DMS53 treated with DMSO at 0.1 percent for 48 hours (cell line): ENCODE results near the gene KRTAP5-9.

ENCODE experiments used
- DNase-seq: peaks from one replicate; lab custom pipeline; 2025; ENCODE audit not compliant: unreplicated experiment; lab: John Stamatoyannopoulos, UW

Gene KRTAP5-9, protein sequence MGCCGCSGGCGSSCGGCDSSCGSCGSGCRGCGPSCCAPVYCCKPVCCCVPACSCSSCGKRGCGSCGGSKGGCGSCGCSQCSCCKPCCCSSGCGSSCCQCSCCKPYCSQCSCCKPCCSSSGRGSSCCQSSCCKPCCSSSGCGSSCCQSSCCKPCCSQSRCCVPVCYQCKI

DNA sequence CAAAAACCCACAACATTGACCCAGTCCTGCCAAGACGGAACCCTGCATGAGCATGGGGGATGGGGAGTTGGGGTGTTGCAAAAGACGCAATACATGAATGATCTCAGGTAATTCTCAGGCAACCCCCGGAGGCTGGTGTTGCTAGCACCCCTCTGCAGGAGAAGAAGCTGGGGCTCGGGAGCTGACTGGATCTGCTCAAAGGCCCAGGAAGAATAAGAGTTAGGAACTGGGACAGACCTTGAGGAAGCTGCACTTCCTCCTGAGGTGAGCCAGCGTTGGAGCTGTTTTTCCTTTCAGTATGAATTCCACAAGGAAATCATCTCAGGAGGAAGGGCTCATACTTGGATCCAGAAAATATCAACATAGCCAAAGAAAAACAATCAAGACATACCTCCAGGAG lies at the start of gene KRTAP5-9:
TSS of gene KRTAP5-9 (plus strand) at position 301 of the 400 bp plus-strand sequence. CDS start 238 bp downstream, outside the sequence.
- DNase-seq, result no peak

DNA sequence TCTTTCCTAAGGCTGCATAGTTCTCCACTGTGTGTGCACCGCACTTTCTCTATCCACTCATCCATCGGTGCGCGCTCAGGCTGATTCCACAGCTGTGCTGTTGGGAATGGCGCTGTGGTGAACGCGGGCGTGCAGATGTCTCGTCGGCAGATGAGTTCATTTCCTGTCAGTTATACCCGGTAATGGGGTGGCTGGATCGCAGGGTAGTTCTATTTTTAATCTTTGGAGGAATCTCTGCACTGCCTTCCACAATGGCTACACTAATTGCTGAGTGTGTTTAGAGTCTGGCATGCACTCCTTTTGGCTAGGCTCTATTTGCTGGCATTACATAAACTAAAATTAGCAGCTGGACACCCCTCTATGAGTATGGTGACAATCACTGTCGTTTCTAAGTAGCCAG lies 49.1 kb upstream of the KRTAP5-9 start:
- DNase-seq, result no peak

DNA sequence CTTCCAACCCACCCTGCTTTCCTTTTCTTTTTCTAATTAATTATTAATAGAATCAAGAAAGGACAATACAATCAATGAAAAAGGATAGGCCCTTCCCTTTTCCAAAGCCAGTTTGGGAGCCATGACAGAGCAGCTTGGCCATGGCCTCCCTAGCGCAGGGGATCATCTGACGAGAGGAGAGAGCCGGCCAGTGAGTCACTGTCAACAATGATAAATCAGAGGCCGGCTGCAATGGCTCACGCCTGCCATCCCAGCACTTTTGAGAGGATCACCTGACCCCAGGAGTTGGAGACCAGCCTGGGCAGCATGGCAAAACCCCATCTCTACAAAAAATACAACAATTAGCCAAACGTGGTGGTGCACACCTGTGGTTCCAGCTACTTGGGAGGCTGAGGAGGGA lies 48.7 kb upstream of the KRTAP5-9 start:
- DNase-seq, result peak; percentile 10

DNA sequence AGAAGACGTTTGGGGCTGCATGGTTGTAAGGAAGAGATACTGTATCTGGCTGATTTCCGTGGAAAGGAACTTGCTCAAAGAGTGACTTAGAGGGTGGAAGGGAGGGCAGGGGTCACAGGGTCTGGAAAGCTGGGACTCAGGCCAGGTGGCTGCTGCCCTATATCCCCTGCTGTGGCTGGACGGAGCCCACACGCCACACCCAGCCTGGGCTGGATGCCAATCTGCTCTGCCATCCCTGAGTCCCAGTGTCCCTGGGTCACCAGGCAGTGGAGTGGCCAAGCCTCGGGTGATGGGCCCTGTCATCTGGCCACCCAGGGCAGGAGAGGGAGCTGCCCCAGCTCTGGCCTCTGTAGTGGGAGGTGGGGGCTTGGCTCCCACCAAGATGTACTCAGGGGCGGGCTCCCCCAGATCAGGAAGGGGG lies 47.6 kb upstream of the KRTAP5-9 start:
- DNase-seq, result no peak

DNA sequence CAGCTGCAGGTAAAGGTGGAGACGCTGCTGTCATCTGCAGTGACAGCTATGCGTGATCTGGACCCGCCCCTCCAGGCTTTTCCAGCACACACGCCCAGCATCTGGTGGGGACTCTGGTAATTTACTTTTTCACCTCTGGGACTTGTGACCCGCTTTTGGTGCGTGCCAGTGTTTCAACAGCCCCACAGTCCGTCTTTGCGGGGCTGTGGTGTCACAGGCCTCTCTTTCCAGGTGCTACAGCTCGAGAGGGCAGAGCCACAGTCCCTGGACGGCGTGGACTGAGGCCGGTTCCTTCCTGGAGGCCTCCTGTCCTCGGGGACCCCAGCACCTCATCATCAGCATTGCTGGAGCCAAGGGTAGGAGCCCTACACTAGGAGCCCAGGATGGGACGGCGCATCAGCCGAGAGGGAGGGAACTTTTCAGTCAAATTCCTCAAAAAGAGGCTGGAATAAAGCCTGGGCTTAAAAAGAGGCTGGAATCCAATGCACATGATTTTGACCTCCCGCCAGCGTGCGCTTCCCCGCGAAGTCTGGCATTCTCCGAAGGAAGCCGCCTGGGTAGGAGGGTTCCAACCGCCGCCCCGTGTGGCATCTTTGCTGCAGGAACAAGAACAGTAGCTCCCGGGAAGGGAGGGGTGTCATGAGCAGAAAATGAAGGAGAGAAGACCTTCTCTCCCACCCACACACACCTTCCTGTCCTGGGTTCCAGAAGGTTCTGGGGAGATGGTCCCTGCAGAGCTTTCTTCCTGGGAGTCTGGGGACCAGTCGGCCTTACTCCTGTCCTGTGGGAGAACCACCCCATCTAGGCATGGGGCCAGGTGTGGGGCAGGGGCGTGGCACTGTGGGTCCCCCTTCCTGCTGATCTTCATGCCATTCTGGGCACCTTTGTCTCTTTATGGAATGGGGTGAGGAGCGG lies 46.9 kb upstream of the KRTAP5-9 start:
- DNase-seq, result no peak

DNA sequence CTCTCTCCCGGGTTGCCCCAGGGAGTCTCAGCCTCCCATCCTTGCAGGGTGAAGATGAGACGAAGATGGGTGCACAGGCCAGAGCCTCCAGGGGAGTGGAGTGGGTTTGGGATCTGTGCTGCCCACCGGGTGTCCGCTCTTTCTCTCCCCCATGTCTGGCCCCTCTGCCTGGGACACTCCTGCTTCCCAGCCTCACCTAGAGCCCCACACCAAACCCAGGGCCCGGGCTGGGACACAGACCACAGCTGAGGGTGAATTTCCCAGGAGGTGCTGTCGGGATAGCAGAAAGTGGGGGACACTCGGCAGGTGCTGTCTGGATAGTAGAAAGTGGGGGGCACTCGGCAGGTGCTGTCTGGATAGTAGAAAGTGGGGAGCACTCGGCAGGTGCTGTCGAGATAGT lies 46.2 kb upstream of the KRTAP5-9 start:
- DNase-seq, result no peak

DNA sequence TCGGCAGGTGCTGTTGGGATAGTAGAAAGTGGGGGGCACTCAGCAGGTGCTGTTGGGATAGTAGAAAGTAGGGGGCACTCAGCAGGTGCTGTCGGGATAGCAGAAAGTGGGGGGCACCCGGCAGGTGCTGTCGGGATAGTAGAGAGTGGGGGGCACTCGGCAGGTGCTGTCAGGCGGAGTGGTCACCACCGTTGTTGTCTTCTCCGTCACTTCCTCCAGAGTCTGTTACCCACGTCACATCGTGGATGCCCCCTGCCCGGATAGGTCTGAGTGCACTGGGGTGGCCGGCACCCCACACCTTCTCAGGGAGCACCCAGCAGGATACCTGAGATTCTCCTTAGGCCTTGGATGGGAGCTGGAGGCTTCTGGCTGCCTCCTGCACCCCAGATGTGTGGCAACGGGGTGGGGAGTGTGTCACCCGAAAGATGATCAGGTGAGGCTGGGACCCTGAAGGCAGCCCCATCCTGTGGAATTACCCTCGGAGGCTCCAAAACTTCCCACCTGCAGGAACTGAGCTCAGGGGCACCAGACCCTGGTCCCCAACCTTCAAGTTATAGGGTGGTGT lies 45.3 kb upstream of the KRTAP5-9 start:
- DNase-seq, result no peak

DNA sequence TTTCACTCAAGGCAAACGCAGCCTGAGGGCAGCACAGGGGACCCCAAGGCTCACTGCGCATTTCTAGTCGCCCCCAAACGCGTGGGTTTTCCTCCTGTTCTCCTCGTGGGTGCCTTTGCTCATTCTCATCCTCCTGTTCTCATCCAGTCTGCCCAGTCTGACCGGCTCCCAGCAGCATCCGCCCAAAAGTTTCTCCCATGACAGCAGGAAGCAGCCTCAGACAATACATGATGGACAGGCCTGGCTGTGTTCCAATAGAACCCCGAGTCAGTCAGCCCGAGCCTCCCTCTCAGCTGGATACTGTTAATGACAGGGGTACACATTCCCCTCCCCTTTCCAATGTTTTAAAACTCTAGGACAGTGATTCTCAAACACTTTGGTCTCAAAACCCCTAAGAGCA lies 43.7 kb upstream of the KRTAP5-9 start:
- DNase-seq, result no peak

DNA sequence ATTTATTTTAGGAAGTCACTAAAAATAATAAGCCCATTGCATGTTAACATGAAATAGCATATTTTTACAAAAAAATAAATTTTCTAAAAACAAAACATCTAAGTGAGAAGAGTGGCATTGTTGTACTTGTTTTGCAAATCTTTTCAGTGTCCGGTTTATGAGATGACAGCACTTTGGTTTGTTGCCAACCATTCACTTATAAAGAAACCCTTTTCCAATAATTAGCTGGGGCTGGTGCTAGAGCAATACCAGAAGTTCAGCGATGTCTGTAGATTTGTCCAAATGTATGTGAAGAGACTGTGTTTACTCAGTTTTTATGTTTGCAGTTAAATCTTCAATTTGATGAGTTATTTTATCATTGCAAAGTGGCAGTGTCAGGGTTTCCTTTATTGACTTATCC lies 43.2 kb upstream of the KRTAP5-9 start:
- DNase-seq, result no peak

DNA sequence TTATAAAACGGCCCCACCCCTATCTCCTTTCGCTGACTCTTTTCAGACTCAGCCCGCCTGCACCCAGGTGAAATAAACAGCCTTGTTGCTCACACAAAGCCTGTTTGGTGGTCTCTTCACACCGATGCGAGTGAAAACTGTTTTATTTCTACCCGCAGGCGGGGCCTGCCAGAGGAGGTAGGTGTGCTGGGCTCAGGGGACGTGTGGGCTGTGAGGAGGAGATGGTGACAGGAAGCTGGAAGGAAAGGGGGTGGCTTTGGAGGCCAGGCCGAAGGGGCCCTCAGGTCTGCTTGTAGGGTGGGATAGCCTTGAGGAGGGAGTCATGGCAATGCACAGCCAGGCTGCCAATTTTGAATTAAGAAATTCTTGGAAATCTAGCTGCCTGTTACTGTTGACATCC lies 42.4 kb upstream of the KRTAP5-9 start:
- no peak for DNase-seq

DNA sequence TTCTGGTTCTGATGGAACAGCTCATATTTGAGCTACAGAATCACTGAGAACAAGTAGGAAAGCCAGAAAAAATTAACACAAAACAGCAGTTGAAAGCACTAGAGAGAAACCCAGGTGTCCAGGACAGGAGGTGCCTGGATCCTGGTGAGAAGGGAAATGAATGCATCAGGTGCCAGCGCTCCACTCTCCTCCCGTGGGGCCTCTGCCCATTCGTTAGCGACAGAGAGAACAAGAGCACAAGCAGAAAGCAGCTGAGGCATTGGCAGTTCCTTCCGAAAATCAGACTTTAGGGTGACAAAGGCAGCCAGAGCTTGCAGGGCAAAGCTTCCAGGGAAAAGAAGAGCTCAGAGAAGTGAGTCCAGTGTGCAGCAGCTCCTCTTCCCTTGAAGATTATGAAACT lies 41.1 kb upstream of the KRTAP5-9 start:
- DNase-seq, result no peak

DNA sequence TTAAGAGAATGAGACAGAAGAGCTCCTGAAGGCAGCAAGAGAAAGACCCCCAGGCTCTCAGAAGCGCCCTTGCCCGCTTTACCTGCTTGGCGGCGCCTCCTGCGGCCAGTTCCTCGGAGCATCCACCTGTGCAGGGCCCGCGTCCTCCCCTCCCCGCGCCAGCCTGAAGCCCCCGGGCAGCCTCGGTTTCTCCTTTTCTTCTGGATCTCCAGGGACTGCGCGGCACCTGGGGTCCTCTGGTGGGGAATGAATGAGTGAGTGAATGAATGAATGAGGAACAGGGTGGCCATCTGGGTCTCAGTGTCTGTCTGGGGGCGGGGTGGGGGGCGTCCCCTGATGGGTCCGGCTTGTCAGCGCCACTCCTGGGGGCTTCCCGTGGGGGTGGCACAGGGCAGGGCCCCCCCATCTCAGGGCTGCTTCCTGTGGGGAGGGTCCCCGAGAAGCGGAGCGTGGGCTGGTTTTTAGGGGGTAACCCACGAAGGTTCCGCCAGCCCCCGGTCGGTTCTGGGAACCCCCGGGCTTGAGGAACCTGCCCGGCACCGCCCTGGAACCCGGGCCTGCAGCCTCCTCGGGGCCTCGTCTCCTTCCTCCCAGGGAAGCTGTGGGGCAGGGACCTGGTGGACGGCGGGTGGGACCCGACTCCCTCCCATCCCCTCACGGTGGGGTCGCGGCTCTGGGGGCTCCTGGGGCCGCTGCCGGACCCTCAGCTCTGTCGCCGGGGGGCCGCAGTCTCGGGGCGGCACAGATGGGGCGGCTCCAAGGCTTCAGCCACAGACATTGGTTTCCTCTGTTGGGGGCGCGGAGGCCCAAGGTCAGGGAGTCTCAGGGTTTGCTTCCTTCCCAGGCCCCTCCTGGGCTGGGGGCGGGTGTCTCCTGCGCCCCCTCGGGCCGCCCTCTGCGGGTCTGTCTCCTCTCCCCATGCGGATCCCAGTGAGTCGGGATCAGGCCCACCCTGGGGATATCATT lies 29.4 kb upstream of the KRTAP5-9 start:
- no peak for DNase-seq

DNA sequence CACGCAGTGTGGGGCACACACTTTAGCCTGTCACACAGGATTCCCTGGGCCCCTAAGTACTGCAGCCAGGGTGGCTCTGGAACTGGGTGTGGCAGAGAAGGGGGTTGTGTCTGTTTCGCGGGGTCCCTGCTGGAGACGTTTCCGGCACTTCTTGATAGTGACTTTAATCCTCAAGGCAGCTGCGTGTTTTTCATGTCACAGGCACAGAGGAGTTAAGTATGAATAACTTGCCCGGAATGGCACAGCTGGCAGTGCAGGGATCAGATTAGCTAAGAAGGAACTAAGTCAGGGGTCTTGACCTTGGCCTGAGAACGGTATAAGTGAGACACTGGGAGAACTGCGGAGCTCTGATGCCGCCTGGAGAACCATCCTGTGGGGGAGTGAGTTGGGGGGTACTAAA lies 28.7 kb upstream of the KRTAP5-9 start:
- DNase-seq, result no peak

DNA sequence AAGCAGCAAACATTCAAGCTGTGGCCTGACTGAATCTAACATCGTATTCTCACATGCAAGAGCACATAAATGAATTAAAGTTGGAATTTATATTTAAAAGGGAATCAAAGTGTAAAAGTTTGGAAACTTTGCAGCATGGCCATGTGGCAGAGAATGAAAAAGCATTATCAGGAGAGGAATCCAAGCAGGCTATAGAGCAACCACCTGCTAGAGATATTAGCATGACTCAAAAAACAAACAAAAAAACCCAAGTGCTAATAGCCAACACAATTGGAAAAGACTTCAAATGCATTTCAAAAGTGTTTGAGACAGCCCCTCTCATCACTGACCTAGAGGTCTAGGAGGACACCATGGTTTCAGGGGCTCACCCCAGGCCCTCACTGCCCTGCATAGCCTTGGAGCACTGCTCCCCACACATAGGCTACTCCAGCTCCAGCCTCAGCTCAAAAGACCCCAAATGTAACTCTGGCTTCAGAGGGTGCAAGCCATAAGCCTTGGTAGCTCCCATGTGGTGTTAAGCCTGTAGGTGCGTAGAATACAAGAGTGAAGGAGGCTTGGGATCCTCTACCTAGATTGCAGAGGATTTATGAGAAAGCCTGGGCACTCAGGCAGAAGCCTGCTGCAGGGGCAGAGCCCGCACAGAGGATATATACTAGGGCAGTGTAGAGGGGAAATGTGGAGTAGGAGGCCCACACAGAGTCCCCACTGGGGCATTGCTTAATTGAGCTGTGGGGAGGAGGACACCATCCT lies 22.9 kb upstream of the KRTAP5-9 start:
- peak; percentile 81 for DNase-seq

DNA sequence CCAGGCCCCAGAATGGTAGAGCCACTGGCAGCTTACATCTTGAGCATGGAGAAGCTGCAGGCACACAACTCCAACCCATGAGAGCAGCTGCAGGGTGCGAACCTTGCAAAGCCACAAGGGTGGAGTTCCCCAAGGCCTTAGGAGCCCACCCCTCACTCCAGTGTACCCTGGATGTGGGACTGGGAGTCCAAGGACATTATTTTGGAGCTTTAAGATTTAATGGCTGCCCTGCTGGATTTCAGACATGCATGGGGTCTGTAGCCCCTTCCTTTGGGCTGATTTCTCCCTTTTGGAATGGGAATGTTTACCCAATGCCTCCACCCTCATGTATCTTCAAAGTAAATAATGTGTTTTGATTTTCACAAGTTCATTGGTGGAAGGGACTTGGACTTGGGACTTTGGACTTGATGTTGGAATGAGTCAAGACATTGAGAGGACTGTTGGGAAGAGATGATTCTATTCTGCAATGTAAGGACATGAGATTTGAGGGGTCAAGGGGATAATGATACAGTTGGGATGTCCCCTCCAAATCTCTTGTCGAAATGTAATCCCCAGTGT lies 22.2 kb upstream of the KRTAP5-9 start:
- no peak for DNase-seq

DNA sequence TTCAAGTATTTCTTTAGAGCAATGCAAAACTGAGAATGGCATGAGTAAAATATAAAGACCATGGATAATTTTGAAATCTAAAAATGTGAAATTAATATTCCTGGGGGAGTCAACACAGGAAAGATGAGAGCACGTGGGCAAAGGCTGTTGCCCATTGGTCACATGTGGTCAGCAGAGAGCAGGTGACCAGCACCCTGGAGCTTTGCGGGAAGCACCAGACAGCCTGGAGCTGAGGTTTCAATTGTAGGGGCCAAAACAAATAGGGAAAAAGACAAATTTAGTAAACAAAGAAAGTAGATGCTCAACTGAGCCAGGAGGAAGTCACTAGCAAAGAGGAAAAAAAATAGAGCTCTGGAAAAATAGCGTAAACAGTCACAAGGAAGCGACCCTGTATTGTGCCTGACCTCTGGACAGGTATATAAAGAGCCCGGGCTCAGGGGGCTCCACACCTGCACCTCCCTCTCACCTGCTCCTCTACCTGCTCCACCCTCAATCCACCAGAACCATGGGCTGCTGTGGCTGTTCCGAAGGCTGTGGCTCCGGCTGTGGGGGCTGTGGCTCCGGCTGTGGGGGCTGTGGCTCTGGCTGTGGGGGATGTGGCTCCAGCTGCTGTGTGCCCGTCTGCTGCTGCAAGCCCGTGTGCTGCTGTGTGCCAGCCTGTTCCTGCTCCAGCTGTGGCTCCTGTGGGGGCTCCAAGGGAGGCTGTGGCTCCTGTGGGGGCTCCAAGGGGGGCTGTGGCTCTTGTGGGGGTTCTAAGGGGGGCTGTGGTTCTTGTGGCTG lies 21.2 kb upstream of the KRTAP5-9 start, which contains the start of gene KRTAP5-7:
TSS of gene KRTAP5-7 (plus strand) at position 472 of the 780 bp plus-strand sequence. CDS start at position 506, 34 bp downstream.
- DNase-seq, result peak; percentile 15

DNA sequence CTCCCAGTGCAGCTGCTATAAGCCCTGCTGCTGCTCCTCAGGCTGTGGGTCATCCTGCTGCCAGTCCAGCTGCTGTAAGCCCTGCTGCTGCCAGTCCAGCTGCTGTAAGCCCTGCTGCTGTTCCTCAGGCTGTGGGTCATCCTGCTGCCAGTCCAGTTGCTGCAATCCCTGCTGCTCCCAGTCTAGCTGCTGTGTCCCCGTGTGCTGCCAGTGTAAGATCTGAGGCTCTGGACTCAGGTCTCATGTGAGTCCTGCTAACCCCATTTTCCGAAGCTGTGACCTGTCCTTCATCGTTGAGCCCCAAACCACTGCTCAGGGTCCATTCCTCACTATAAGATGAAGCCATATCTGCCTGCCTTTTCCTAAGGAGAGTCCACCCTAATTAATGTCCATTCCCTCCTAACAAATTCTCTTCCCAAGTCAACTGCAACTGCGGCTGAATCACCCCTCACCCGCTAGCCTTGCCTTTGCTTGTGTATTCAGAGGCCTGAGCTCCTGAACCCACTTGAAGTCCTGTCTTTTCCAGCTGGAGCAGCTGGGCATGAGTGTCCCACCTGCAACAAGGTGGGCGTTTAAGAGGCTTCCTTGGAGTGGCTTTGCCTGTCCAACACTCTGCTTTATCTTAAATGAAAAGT lies 20.5 kb upstream of the KRTAP5-9 start:
- no peak for DNase-seq

DNA sequence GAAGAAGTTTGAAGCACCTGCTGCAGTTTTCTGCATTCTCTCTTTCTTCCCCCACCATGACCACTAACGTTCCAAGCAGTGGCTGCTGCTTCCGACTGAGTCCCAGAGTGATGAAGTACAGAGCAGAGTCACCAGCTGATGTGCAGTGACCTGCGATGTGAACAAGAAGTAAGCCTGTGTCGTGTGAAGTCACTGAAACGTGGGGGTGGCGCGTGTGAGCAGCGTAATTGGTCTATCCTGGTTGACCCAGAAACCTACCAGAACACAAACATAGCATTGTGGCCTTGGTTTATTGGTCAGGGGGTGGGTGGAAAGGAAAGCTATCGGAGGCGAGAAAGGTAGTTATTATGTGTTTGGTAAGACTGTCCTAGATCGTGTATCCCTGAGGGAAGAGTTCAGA lies 17.6 kb upstream of the KRTAP5-9 start:
- DNase-seq, result no peak
